ENCODE measurements around the gene FABP7. TPM values are rescaled to one million over a fixed set of nuclear protein-coding genes. Genes with fewer than 3 reads are reported as not detected.

Gene FABP7
- total RNA-seq, 2 donors from 2014 or later: not detected

GRCh38 chr6:122818866-122819265 lies 39.4 kb downstream of the FABP7 start:
- no peak for ATAC-seq
- intact Hi-C loops (cut with DNase I, micrococcal nuclease): no loop called here
- DNase-seq: no peak

GRCh38 chr6:122821095-122821494 lies 41.6 kb downstream of the FABP7 start:
- no peak for ATAC-seq
- DNase-seq: no peak
- intact Hi-C loops (cut with DNase I, micrococcal nuclease): no loop called here

- intact Hi-C loops (cut with DNase I, micrococcal nuclease): no loop called here
- DNase-seq (no peak), ATAC-seq (no peak)
Measured at GRCh38 chr6:122825163-122825562, 45.6 kb downstream of the FABP7 start.

GRCh38 chr6:122829456-122829855 lies 49.9 kb downstream of the FABP7 start:
- no peak for DNase-seq
- intact Hi-C loops (cut with DNase I, micrococcal nuclease): no loop called here
- ATAC-seq: no peak

GRCh38 chr6:122831511-122831910 lies 52.0 kb downstream of the FABP7 start:
- ATAC-seq: peak; percentile 84
- no peak for DNase-seq
- intact Hi-C loops (cut with DNase I, micrococcal nuclease): no loop called here

GRCh38 chr6:122832459-122832858 lies 52.9 kb downstream of the FABP7 start:
- ATAC-seq (no peak), DNase-seq (no peak)
- intact Hi-C loops (cut with DNase I, micrococcal nuclease): no loop called here

GRCh38 chr6:122833021-122833491 lies 53.5 kb downstream of the FABP7 start:
- DNase-seq: no peak
- intact Hi-C loops (cut with DNase I, micrococcal nuclease): no loop called here
- peak; percentile 43 for ATAC-seq

Other genes starting within 250 kb of the FABP7 start
- gene PKIB, start 169.3 kb upstream of the FABP7 start, total RNA-seq: 100 to 1,000 TPM; 140 to 169 TPM
- 100 to 1,000 TPM; 129 to 186 TPM for gene SMPDL3A, start 9.5 kb downstream of the FABP7 start, total RNA-seq
- gene CLVS2, start 216.5 kb downstream of the FABP7 start, total RNA-seq: under 1 TPM; 0.06 to 0.14 TPM